ENCODE data around the gene LYZ.

DNA sequence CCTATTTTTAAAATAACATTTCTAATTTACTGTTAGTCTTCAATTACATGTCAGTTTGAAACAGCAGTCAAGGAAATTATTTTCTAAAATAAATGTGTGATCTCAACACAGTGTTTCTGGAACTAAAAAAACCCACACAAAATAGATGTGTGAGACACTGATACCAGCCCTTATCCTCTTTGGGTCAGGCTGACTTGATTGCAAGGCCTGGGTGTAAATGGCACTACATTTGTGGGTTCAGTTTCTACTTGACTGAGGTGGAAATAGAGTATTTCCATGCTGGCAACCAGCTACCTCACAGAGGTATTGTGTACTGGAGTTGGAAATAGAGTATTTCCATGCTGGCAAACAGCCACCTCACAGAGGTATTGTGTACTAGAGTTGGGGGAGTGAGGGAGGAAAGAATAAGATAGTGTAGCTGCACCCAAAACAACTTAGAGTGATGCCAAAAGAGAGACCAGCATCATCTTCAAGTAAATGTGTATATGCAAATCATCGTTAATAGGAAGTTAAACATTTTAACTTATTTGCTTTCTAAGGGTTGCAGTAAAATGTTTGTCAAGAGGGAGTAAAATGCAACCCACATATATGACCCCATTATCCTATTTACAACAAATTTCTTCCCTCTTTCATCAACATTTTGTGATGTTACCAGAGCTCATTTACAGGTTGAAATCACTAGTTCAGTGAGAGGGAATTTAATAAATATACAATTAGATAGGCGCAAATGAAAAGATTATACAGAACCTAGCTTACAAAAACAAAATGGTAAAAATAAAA is 10.7 kb upstream of the LYZ start:
- TF ChIP-seq, protein P1, sequence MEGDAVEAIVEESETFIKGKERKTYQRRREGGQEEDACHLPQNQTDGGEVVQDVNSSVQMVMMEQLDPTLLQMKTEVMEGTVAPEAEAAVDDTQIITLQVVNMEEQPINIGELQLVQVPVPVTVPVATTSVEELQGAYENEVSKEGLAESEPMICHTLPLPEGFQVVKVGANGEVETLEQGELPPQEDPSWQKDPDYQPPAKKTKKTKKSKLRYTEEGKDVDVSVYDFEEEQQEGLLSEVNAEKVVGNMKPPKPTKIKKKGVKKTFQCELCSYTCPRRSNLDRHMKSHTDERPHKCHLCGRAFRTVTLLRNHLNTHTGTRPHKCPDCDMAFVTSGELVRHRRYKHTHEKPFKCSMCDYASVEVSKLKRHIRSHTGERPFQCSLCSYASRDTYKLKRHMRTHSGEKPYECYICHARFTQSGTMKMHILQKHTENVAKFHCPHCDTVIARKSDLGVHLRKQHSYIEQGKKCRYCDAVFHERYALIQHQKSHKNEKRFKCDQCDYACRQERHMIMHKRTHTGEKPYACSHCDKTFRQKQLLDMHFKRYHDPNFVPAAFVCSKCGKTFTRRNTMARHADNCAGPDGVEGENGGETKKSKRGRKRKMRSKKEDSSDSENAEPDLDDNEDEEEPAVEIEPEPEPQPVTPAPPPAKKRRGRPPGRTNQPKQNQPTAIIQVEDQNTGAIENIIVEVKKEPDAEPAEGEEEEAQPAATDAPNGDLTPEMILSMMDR (IDR thresholded peaks at IDR 0.05): no peak
- TF ChIP-seq POLR2A (IDR thresholded peaks at IDR 0.05): no peak

Measured in heart left ventricle (tissue), 13 donors.